ENCODE results near the gene SERPINF2.

DNA sequence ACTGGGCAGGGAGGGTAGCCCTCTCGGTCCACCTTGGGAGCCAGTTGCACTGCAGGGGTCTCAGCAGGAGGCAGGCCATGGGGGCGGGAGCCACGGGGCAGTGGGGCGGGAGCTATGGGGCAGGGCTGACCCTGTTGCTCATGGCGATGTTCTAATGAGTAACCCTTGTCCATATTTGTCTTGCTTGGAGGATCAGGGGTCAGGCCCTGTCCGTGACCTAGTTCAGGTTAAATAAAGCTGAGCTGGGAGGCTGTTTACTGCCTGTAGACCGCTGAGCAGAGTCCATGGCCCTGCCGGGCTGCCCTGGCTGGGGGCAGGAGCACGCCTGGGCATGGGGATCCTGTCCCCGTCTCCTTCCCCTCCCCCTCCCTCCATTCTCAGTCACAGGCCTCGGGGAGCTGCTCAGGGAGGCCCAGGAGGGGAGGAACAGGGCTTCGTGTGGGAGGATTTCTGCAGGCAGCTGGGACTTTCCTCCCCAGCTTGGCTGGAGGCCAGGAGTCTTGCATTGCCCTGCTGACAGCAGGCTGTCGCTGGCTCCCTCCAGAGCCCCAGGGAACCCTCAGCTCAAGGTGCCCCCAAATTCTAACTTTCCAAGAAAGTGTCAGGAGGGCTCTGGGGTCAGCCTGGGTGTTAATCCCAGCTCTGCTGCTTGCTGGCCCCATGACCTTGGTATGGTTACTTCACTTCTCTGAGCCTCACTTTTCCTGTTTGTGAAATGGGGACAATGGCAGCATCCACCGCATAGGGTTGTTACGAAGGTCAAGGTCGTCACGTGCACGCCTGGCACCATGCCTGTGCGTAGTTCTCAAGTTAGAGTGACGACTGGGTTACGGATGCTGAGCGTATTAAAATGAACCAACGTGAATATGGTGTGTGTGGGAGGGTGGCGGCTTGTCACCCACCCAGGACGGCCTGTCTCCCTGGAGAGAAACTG, 6.1 kb upstream of the SERPINF2 start:
- TF ChIP-seq, protein P1, sequence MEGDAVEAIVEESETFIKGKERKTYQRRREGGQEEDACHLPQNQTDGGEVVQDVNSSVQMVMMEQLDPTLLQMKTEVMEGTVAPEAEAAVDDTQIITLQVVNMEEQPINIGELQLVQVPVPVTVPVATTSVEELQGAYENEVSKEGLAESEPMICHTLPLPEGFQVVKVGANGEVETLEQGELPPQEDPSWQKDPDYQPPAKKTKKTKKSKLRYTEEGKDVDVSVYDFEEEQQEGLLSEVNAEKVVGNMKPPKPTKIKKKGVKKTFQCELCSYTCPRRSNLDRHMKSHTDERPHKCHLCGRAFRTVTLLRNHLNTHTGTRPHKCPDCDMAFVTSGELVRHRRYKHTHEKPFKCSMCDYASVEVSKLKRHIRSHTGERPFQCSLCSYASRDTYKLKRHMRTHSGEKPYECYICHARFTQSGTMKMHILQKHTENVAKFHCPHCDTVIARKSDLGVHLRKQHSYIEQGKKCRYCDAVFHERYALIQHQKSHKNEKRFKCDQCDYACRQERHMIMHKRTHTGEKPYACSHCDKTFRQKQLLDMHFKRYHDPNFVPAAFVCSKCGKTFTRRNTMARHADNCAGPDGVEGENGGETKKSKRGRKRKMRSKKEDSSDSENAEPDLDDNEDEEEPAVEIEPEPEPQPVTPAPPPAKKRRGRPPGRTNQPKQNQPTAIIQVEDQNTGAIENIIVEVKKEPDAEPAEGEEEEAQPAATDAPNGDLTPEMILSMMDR (IDR thresholded peaks at IDR 0.05; ENCODE audit: insufficient read depth, low read length, poor library complexity, severe bottlenecking) = no peak
- no peak for TF ChIP-seq EZH2phosphoT487 (conservative IDR thresholded peaks at IDR 0.05; ENCODE audit: low read length)

Measured in SU-DHL-6 (cell line).